ENCODE data around the gene MZT2B. TPM values are rescaled to one million over a fixed set of nuclear protein-coding genes. Genes with fewer than 3 reads are reported as not detected.
"Not testable (repeated sequence)": the region's sequence is repeated elsewhere in the genome, so short reads cannot be mapped to it uniquely, and the experiment has no call there.

The MZT2B gene
- total RNA-seq, 3 donors from 2014 or later, result 91.0 to 99.9 (median 97.3) TPM

DNA sequence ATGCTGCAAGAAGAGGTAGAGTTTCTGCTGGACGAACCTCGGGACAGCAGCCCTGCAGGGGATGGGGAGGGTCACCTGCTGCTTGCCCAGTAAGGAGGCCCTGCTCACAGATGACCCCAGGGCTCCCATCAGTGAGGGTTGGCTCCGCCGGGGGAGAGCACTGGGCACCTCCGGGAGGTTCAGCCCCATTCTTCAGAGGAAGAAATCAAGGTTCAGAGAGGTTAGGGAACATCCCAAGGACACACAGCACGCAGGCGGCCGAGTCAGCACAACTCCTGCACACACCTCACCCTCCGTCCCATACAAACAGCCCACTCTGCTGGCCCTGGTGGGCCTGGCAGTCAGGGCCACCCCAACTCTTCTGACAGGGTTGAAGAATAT lies 25.4 kb upstream of the MZT2B start:
- TF ChIP-seq POLR2AphosphoS5 (IDR thresholded peaks at IDR 0.05) (no peak), POLR2A (IDR thresholded peaks at IDR 0.05) (no peak)
- TF ChIP-seq, protein P1, sequence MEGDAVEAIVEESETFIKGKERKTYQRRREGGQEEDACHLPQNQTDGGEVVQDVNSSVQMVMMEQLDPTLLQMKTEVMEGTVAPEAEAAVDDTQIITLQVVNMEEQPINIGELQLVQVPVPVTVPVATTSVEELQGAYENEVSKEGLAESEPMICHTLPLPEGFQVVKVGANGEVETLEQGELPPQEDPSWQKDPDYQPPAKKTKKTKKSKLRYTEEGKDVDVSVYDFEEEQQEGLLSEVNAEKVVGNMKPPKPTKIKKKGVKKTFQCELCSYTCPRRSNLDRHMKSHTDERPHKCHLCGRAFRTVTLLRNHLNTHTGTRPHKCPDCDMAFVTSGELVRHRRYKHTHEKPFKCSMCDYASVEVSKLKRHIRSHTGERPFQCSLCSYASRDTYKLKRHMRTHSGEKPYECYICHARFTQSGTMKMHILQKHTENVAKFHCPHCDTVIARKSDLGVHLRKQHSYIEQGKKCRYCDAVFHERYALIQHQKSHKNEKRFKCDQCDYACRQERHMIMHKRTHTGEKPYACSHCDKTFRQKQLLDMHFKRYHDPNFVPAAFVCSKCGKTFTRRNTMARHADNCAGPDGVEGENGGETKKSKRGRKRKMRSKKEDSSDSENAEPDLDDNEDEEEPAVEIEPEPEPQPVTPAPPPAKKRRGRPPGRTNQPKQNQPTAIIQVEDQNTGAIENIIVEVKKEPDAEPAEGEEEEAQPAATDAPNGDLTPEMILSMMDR (IDR thresholded peaks at IDR 0.05), result no peak

DNA sequence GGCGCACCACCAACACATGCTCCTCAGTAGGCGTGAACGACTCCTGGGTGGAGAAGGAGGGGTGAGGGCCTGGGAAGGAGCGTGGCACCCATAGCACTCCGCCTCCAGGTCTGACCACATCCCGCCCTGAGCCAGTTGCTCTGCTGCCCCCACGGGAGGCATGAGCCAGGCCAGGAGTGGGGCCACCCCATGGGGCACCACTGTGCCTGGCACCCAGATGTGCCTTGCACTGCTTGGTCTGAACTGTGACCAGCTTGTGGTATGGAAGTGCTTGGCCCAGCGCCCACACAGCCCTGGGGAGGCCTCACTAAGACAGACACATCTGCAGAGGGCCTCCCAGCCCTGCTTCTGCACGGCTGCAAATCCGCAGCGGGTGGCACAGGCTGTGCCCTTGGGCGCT lies 24.7 kb upstream of the MZT2B start:
- H3K27me3 ChIP-seq; H3K27ac ChIP-seq; H3K4me1 ChIP-seq; DNase-seq (ENCODE audit: low spot score in 2 of 2); intact Hi-C loops (cut with DNase I; ENCODE audit: low total_unique reads); H3K4me3 ChIP-seq; H3K9me3 ChIP-seq; H3K36me3 ChIP-seq: not testable (repeated sequence)

More for the DNA sequence above, 25.4 kb upstream of the MZT2B start:
- intact Hi-C loops (cut with DNase I; ENCODE audit: low total_unique reads), result no loop called here
- DNase-seq (ENCODE audit: low spot score in 2 of 2), result no peak
- H3K9me3 ChIP-seq, result no peaks in the 10 kb centered on the region
- H3K4me1 ChIP-seq, result no peaks in the 10 kb centered on the region
- no peaks in the 10 kb centered on the region for H3K36me3 ChIP-seq
- no peak overlapping the region for H3K4me3 ChIP-seq
- H3K27ac ChIP-seq, result no peak overlapping the region
- no peaks in the 10 kb centered on the region for H3K27me3 ChIP-seq

DNA sequence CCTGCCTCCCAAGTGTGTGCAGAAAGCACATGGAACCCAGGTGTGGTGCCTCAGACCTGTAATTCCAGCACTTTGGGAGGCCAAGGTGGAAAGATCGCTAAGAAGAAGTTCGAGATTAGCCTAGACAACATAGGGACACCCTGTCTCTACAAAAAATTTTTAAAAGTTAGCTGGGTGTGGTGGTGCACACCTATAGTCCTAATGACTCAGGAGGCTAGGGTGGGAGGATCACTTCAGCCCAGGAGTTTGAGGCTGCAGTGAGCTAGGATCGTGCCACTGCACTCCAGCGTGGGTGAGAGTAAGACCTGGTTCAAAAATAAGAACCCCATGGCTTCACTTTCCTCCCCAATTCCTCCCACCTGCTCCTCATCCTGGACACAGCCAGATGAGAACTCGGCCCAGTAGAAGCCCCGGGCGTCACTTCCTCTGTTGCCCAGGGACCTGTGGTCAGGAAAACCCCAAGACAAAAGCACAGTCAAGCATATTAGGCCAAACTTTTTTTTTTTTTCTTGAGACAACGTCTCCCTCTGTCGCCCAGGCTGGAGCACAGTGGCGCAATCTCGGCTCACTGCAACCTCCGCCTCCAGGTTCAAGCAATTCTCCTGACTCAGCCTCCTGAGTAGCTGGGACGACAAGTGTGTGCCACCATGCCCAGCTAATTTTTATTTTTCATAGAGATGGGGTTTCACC lies 24.1 kb upstream of the MZT2B start:
- intact Hi-C loops (cut with DNase I; ENCODE audit: low total_unique reads), result not testable (repeated sequence)

DNA sequence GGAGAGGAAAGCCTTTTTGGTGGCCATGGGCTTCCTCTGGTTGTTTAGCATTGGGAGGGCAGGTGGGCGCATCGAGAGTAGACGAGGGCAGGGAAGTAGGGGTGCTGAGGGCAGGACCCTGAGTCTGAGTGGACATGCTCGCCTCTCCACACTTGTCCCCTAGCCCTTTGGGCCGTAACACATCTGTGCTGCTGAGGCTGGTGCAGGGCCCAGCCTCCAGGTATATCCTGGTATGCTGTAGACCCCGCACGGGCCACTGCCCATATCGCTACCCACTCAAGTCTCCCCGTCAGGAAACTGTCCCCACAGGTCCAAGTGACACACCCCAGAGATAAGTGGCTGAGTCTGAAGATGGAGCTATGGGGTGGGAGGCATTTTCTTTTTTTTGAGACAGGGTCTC lies 23.4 kb upstream of the MZT2B start:
- Histone ChIP-seq H3K27ac (no peak overlapping the region), H3K4me1 (no peaks in the 10 kb centered on the region), H3K4me3 (no peak overlapping the region), H3K27me3 (no peaks in the 10 kb centered on the region), H3K9me3 (no peaks in the 10 kb centered on the region), H3K36me3 (no peaks in the 10 kb centered on the region)
- DNase-seq (ENCODE audit: low spot score in 2 of 2), result no peak
- intact Hi-C loops (cut with DNase I; ENCODE audit: low total_unique reads), result no loop called here
- TF ChIP-seq POLR2AphosphoS5 (IDR thresholded peaks at IDR 0.05) (no peak), POLR2A (IDR thresholded peaks at IDR 0.05) (no peak)
- TF ChIP-seq, protein P1 (IDR thresholded peaks at IDR 0.05), result no peak

More for the DNA sequence above, 24.1 kb upstream of the MZT2B start:
- not testable (repeated sequence) for H3K36me3 ChIP-seq; H3K4me1 ChIP-seq; H3K27me3 ChIP-seq; H3K4me3 ChIP-seq; H3K27ac ChIP-seq; DNase-seq (ENCODE audit: low spot score in 2 of 2); H3K9me3 ChIP-seq

DNA sequence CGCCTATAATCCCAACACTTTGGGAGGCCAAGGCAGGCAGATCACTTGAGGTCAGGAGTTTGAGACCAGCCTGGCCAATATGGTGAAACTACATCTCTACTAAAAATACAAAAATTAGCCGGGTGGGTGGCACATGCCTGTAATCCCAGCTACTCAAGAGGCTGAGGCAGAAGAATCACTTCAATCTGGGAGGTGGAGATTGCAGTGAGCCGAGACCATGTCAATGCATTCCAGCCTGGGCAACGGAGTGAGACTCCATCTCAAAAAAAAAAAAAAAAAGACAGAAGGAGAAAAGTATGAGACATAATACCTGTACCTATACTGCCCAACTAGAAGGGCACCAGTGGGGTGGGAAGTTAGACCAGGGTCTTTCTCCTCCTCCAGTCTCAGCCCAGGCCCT lies 22.7 kb upstream of the MZT2B start:
- H3K4me1 ChIP-seq; intact Hi-C loops (cut with DNase I; ENCODE audit: low total_unique reads); H3K27ac ChIP-seq; H3K4me3 ChIP-seq; H3K9me3 ChIP-seq; H3K27me3 ChIP-seq; DNase-seq (ENCODE audit: low spot score in 2 of 2); H3K36me3 ChIP-seq: not testable (repeated sequence)

DNA sequence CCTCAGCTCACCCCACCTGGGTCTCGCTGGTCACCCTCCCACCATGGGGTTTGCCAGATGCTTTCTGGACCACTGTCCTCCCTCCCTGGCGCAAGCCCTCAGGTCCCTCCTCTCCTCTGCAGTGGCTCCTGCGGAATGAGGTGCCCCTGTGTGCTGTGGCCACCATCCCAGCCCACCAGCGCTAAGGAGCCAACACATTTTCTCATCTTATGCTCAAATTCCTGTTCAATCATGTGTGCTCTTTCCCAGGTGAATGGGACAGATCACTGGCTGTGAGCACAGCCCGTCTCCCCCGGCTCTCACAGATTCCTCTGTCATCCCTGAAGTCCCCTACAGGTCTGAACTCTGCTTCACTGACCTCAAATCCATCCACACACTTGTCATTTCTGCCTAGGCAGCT lies 21.9 kb upstream of the MZT2B start:
- Histone ChIP-seq H3K27me3 (no peaks in the 10 kb centered on the region), H3K4me1 (no peaks in the 10 kb centered on the region), H3K4me3 (no peak overlapping the region), H3K36me3 (no peaks in the 10 kb centered on the region), H3K9me3 (no peaks in the 10 kb centered on the region), H3K27ac (no peak overlapping the region)
- intact Hi-C loops (cut with DNase I; ENCODE audit: low total_unique reads), result no loop called here
- no peak for DNase-seq (ENCODE audit: low spot score in 2 of 2)
- TF ChIP-seq, protein P1 (IDR thresholded peaks at IDR 0.05), result no peak
- TF ChIP-seq POLR2A (IDR thresholded peaks at IDR 0.05), result no peak
- TF ChIP-seq POLR2AphosphoS5 (IDR thresholded peaks at IDR 0.05), result no peak

DNA sequence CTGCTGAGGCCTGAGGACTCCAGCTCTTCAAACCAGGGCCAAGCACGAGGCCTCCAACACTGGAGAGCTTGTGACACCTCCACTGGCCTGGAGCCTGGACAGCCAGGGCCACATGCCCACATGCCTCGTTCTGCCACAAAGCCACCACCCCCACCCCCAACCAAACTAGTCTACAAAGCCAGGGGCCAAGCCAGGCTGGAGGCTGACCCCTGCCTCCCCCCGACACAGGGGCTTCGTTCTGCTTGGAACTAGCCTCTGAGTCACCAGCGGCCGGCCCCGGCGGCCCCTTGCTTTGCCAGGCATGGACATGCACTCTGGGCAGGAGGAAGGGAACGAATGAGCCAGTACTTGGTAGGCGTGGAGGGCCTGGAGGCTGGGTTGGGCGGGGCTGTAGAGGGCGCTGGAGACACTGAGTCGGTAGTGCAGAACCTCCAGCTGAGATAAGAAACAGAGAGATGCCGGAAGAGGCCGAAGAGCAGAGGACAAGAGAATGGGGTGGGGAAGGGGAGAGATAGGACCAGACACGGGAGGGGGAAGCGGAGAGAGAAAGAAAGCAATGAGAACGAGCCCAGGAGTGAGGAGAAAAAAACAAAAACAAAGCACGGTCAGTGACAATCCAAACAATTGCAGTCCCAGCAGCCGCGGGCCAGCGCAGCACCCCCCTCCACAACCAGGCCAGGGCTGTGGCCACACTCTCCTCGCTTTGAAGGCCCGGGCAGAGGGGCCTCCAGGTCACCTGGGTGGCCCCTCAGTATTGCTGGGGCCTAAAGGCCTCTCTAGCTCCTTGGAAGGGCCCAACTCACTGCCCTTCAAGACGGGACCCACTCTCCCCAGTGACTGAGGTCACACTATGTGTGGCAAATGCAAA lies 21.0 kb upstream of the MZT2B start:
- H3K4me1 ChIP-seq; intact Hi-C loops (cut with DNase I; ENCODE audit: low total_unique reads); H3K4me3 ChIP-seq; H3K27ac ChIP-seq; H3K9me3 ChIP-seq; H3K36me3 ChIP-seq; H3K27me3 ChIP-seq; DNase-seq (ENCODE audit: low spot score in 2 of 2): not testable (repeated sequence)

DNA sequence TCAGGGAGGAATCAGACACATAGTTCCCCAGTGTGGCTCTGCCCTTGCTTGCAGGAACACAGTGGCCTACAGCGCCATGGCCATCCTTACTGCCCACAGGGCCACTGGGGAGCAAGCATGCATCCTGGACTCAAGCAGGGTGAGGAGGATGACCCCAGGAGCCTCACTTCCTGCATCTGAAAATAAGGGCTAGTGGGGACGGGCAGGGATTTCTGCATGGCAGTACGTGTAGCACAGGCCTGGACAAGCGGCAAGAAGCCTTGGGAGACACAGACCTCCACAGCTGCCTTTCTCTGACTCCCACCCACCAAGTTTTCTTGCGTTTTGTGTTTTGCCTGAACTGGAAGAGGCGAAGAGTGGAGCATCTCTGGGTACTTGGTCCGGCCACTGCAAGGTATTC lies 19.6 kb upstream of the MZT2B start:
- H3K36me3 ChIP-seq; H3K27ac ChIP-seq; intact Hi-C loops (cut with DNase I; ENCODE audit: low total_unique reads); H3K4me3 ChIP-seq; H3K9me3 ChIP-seq; H3K27me3 ChIP-seq; DNase-seq (ENCODE audit: low spot score in 2 of 2); H3K4me1 ChIP-seq: not testable (repeated sequence)
